Measurements from ENCODE around the gene MYOCD.

DNA sequence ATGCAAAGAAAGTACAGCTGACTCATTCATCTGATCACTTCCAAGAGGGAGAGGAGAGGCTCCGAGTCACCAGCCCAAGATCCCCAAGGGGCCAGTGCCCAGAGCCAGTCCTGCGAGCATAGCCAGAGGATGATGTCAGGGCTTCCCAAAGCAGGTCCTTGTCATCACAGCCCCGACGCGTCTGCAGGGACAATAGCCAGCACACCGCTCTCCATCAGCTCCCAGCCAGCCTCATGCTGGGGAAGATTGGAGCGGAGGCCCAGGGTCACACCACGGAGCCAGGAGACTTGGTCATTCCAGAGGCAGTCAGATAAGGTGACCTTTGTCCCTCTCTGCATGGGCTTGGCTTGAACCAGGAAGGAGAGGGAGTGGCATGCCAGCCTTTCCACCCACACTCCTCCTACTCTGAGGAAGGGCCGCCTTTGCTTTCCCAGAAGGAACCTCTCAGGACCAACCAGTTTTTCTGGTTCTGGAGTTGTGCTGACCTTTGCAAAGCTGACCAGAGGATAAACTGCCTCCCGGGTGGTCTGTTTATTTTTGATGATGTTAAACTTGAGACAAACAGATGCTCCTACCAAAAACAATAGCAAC, 65.3 kb downstream of the MYOCD start:
- TF ChIP-seq, protein P1, sequence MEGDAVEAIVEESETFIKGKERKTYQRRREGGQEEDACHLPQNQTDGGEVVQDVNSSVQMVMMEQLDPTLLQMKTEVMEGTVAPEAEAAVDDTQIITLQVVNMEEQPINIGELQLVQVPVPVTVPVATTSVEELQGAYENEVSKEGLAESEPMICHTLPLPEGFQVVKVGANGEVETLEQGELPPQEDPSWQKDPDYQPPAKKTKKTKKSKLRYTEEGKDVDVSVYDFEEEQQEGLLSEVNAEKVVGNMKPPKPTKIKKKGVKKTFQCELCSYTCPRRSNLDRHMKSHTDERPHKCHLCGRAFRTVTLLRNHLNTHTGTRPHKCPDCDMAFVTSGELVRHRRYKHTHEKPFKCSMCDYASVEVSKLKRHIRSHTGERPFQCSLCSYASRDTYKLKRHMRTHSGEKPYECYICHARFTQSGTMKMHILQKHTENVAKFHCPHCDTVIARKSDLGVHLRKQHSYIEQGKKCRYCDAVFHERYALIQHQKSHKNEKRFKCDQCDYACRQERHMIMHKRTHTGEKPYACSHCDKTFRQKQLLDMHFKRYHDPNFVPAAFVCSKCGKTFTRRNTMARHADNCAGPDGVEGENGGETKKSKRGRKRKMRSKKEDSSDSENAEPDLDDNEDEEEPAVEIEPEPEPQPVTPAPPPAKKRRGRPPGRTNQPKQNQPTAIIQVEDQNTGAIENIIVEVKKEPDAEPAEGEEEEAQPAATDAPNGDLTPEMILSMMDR (optimal IDR thresholded peaks at IDR 0.05 in 1 of 3, IDR thresholded peaks at IDR 0.05 in 1 of 3, conservative IDR thresholded peaks at IDR 0.05 in 1 of 3; ENCODE audit: extremely low read depth in 1 of 3, insufficient read depth in 2 of 3, low read length in 3 of 3), result no peak
- TF ChIP-seq EZH2 (IDR thresholded peaks at IDR 0.05; ENCODE audit: low read length), result no peak
